Activated T-cell treated with anti-CD3 and anti-CD28 coated beads, Interleukin-2, amount 50 U/mL, for 4 hours (primary cell): Measurements from ENCODE around the gene SSU72. TPM values are rescaled to one million over a fixed set of nuclear protein-coding genes. Genes with fewer than 3 reads are reported as not detected.

ENCODE experiments used
- total RNA-seq, 3 donors: library from RNA; stranded (reverse); gene quantifications; one replicate each; pipeline ENCODE4 v1.2.1, GENCODE V29; 2021

The SSU72 gene
- total RNA-seq, 3 donors from 2014 or later: 142 to 170 (median 148) TPM

Other genes starting within 250 kb of the SSU72 start
- gene TAS1R3, start 243.6 kb downstream of the SSU72 start, total RNA-seq: under 1 TPM; 0.15 to 0.29 (median 0.19) TPM
- 10 to 100 TPM; 70.7 to 74.6 (median 72.1) TPM for gene DVL1, start 225.4 kb downstream of the SSU72 start, total RNA-seq
- under 1 TPM; 0.41 to 0.53 (median 0.47) TPM for gene MXRA8, start 216.3 kb downstream of the SSU72 start, total RNA-seq
- gene AURKAIP1, start 199.7 kb downstream of the SSU72 start, total RNA-seq: 100 to 1,000 TPM; 218 to 244 (median 220) TPM
- 100 to 1,000 TPM; 112 to 127 (median 118) TPM for gene CCNL2, start 175.5 kb downstream of the SSU72 start, total RNA-seq
- 100 to 1,000 TPM; 254 to 300 (median 271) TPM for gene MRPL20, start 167.6 kb downstream of the SSU72 start, total RNA-seq
- under 1 TPM in 1 of 3 donors, not detected in 2; 0.15 TPM for gene ANKRD65, start 153.6 kb downstream of the SSU72 start, total RNA-seq
- gene VWA1, start 139.2 kb downstream of the SSU72 start, total RNA-seq: under 1 TPM; 0.18 to 0.58 (median 0.19) TPM
- gene ATAD3C, start 125.2 kb downstream of the SSU72 start, total RNA-seq: 1 to 10 TPM in 1 of 3 donors, under 1 TPM in 2; 0.33 to 1.1 (median 0.74) TPM
- 100 to 1,000 TPM; 193 to 208 (median 194) TPM for gene ATAD3B, start 103.1 kb downstream of the SSU72 start, total RNA-seq
- gene ATAD3A, start 62.7 kb downstream of the SSU72 start, total RNA-seq: 100 to 1,000 TPM; 151 to 180 (median 154) TPM
- under 1 TPM in 2 of 3 donors, not detected in 1; 0.46 to 0.63 TPM for gene TMEM240, start 34.2 kb downstream of the SSU72 start, total RNA-seq
- 1 to 10 TPM; 3.0 to 4.8 (median 3.8) TPM for gene FNDC10, start 25.3 kb upstream of the SSU72 start, total RNA-seq
- gene MIB2, start 40.6 kb upstream of the SSU72 start, total RNA-seq: 10 to 100 TPM; 37.4 to 40.3 (median 37.7) TPM
- gene MMP23B, start 57.3 kb upstream of the SSU72 start, total RNA-seq: 1 to 10 TPM in 2 of 3 donors, under 1 TPM in 1; 0.98 to 1.3 (median 1.0) TPM
- gene CDK11B, start 84.1 kb upstream of the SSU72 start, total RNA-seq: 10 to 100 TPM; 39.2 to 45.9 (median 43.0) TPM
- gene SLC35E2B, start 117.9 kb upstream of the SSU72 start, total RNA-seq: 10 to 100 TPM; 14.8 to 27.2 (median 20.2) TPM
- 100 to 1,000 TPM in 2 of 3 donors, 10 to 100 TPM in 1; 90.1 to 143 (median 126) TPM for gene CDK11A, start 149.5 kb upstream of the SSU72 start, total RNA-seq
- gene NADK, start 203.6 kb upstream of the SSU72 start, total RNA-seq: 100 to 1,000 TPM in 2 of 3 donors, 10 to 100 TPM in 1; 98.7 to 108 (median 106) TPM